22Rv1 (cell line): Measurements from ENCODE around the gene NCAN.

ENCODE experiments used
- H3K27ac ChIP-seq: fragments of 450-650 bp; 2 replicates; pipeline ENCODE4 v1.5.1; 2017
- ZFX ChIP-seq: fragments of 450-650 bp; IDR thresholded peaks from 2 replicates; pipeline ENCODE4 v1.6.1; 2017; ENCODE audit warnings: antibody characterized with exemption, borderline replicate concordance
- TF ChIP-seq, protein P1 (sequence below): fragments of 450-650 bp; IDR thresholded peaks from 2 replicates; pipeline ENCODE4 v1.5.1; 2017; ENCODE audit warnings: mild to moderate bottlenecking

The NCAN gene

GRCh38 chr19:19201697-19202630 lies 9.8 kb upstream of the NCAN start:
- TF ChIP-seq, protein P1, sequence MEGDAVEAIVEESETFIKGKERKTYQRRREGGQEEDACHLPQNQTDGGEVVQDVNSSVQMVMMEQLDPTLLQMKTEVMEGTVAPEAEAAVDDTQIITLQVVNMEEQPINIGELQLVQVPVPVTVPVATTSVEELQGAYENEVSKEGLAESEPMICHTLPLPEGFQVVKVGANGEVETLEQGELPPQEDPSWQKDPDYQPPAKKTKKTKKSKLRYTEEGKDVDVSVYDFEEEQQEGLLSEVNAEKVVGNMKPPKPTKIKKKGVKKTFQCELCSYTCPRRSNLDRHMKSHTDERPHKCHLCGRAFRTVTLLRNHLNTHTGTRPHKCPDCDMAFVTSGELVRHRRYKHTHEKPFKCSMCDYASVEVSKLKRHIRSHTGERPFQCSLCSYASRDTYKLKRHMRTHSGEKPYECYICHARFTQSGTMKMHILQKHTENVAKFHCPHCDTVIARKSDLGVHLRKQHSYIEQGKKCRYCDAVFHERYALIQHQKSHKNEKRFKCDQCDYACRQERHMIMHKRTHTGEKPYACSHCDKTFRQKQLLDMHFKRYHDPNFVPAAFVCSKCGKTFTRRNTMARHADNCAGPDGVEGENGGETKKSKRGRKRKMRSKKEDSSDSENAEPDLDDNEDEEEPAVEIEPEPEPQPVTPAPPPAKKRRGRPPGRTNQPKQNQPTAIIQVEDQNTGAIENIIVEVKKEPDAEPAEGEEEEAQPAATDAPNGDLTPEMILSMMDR = no peak
- no peak for TF ChIP-seq ZFX
- H3K27ac ChIP-seq = peak overlapping the region; percentile 92

DNA sequence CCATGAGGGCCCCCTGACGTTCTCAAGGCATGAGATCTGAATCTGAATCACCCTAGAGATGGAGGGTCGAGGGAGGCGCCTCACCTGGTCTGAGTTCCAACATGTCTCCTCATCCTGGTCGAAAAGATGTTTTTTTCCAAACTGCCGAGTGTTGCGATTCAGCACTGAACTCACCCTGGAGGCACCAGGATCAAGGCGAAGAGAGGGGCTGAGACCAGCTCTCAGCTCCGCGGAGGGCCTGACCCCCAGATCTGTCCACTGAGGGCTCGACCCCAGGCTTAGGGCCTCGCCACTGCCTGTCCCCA lies 9.1 kb upstream of the NCAN start:
- peak overlapping the region; percentile 92 for H3K27ac ChIP-seq
- TF ChIP-seq, protein P1 = no peak
- TF ChIP-seq ZFX = no peak

DNA sequence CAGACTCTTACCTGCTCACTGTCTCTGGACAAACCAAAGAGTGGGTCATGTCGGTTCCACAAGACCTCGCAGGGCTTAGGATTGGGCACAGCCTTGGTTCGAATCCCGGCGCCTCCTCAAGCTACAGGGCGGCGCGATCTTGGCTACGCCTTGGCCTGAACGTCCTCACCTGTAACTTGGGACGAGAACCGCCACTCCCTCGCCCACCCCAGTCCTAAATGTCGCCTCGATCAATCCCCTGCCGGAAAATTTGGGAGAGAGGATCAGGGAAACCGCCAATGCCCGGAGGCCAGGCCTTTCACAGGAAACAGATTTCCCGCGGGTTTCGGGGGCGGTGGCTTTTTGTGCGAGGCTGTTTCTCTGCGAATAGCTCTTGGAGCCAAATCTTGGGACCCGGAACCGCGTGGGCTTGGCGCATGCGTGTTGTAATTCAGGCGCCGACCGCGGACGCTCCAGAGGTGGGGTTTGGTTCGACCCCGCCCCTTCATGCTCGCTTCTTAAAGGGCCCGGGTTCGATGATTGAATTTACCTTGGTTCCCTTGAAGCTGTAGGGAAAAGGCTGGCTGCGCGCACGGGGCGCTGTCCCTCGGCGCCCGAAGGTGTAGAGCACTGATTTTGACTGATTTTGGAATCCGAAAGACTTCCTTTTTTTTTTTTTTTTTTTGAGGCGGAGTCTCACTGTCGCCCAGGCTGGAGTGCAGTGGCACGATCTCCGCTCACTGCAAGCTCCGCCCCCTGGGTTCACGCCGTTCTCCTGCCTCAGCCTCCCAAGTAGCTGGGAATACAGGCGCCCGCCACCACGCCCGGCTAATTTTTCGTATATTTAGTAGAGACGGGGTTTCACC lies 8.5 kb upstream of the NCAN start, which contains the start of gene NR2C2AP:
NR2C2AP (minus strand) TSS at position 403 of the 845 bp plus-strand sequence; CDS start at position 49, 354 bp downstream.
- H3K27ac ChIP-seq = peak within 1 kb of the TSS; percentile 92
- TF ChIP-seq ZFX = no peak
- TF ChIP-seq, protein P1 = no peak

DNA sequence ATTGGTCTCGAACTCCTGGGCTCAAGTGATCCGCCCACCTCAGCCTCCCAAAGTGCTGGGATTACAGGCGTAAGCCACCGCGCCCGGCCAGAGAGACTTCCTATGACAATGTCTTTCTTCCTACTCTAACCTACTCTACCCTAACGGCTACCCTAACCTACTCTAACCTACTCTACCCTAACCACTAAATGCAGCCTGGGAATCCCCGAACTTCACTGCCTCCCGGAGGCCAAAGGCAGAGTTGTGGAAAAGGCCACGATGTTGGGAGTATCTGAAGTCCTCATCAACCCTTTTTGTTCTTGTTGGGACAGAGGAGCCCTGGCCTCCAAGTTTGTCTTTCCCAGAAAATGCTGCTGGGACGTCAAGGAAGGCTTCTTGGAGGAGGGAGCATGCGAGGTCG lies 7.6 kb upstream of the NCAN start:
- H3K27ac ChIP-seq = no peak overlapping the region
- no peak for TF ChIP-seq ZFX
- TF ChIP-seq, protein P1 = no peak

DNA sequence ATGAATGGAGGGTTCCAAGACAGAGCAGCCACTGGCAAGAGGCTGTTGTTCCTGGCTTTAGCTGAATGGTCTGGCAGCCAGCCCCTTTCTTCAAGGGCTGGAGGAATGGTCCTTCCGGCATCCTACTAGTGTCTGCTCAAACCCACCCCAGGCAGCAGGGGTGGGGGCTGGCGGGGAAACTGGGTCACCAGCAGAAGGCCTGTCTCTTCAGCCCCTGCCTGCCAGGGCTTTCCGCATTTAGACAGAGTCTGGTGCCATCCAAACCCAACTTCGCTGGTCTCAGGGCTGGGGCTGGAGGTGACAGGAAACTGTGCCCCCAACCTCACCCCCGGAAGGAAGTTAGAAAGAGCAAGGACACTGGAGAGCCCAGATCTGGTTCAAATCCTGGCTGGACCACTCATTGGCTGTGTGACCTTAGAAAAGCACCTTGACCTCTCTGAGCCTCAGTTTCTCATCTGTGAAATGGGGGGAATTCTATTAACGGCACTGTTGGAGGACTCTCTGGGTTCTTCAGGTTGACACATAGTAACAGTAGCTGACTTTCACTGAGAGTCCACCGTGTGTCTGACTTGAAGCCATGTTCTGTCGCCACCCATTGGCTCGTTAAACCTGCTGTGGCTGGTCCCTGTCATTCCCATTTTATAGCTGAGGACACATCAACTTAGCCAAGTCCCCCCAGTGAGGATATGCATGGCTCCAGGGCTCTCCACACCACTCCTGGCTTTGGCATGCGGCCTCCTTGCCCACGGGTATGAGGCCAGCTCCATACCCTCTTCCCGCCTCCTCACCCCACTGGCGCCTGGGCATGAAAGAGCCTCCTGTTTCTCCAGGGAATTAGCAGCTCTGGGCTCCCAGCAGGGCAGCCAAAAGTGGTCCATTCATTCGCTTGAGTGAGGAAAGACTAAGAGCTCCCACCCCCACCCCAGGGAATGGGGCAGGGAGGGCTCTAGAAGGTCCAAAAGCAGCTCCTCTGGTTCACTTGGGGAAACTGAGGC lies 6.0 kb upstream of the NCAN start:
- H3K27ac ChIP-seq = no peak overlapping the region
- TF ChIP-seq ZFX = no peak
- TF ChIP-seq, protein P1 = no peak

- TF ChIP-seq, protein P1 = no peak
- no peak for TF ChIP-seq ZFX
Observed at GRCh38 chr19:19206938-19207337, 4.8 kb upstream of the NCAN start.

More at GRCh38 chr19:19206938-19207337, 4.8 kb upstream of the NCAN start:
- no peak overlapping the region for H3K27ac ChIP-seq
